CD4-positive, alpha-beta T cell (primary cell): ENCODE data around the gene MRPL45. TPM values are rescaled to one million over a fixed set of nuclear protein-coding genes. Genes with fewer than 3 reads are reported as not detected.

Source experiments
- ATAC-seq: fragments of 200-7000 bp; cut with Tn5 transposase; one replicate; pipeline ENCODE4 v1.10.0; 2022; ENCODE audit warnings: mild to moderate bottlenecking; ENCODE audit not compliant: poor library complexity
- CTCF ChIA-PET: fragments of 350-600 bp; sonication (Branson Sonifier 250); formaldehyde crosslinking; loops from one replicate; lab custom pipeline; 2021; ENCODE audit warnings: antibody characterized with exemption, inconsistent platforms; lab: Charles Lee
- POLR2A ChIA-PET: fragments of 350-600 bp; sonication (Branson Sonifier 250); formaldehyde crosslinking; loops from one replicate; lab custom pipeline; 2021; ENCODE audit warnings: antibody characterized with exemption, inconsistent platforms; lab: Charles Lee
- DNase-seq, 14 experiments: peaks; one replicate each; pipeline ENCODE4 v3.0.0-alpha.2; 2013 to 2020; ENCODE audit warnings: mixed read lengths in 2 of 14
- H3K27ac ChIP-seq, 2 donors: one replicate each; pipeline versions ENCODE4 v1.5.1 to v1.7.0; 2013; ENCODE audit warnings: low read length in 2 of 2, low read depth in 1 of 2, mild to moderate bottlenecking in 1 of 2
- H3K27me3 ChIP-seq, 2 experiments: 1 replicate in 1 of 2; 2 replicates in 1 of 2; pipeline versions ENCODE4 v1.6.1 to v1.7.0; 2013; ENCODE audit warnings: low read length in 2 of 2, control low read depth in 1 of 2, mild to moderate bottlenecking in 1 of 2, moderate library complexity in 1 of 2; ENCODE audit not compliant: insufficient read depth in 2 of 2, control insufficient read depth in 1 of 2
- H3K36me3 ChIP-seq: one replicate; pipeline ENCODE4 v1.6.1; 2013; ENCODE audit warnings: low read length, control low read depth; ENCODE audit not compliant: insufficient read depth
- H3K4me1 ChIP-seq: one replicate; pipeline ENCODE4 v1.6.1; 2013; ENCODE audit warnings: low read length, control low read depth; ENCODE audit not compliant: insufficient read depth
- H3K4me3 ChIP-seq: one replicate; pipeline ENCODE4 v1.5.1; 2013; ENCODE audit warnings: mild to moderate bottlenecking, low read length, moderate library complexity
- H3K9me3 ChIP-seq, 2 experiments: 1 replicate in 1 of 2; 2 replicates in 1 of 2; pipeline versions ENCODE4 v1.6.1 to v1.7.0; 2013; ENCODE audit warnings: low read length in 2 of 2, mild to moderate bottlenecking in 2 of 2, control low read depth in 1 of 2, moderate library complexity in 1 of 2; ENCODE audit not compliant: control insufficient read depth in 1 of 2, insufficient read depth in 1 of 2
- H3K27ac Mint-ChIP-seq: one replicate; pipeline ENCODE4 v1.8.0; 2020; ENCODE audit warnings: mixed read lengths
- H3K27me3 Mint-ChIP-seq: one replicate; pipeline ENCODE4 v1.8.0; 2021; ENCODE audit warnings: mixed read lengths
- H3K36me3 Mint-ChIP-seq: one replicate; pipeline ENCODE4 v1.8.0; 2021; ENCODE audit warnings: low read depth, mixed read lengths
- H3K4me1 Mint-ChIP-seq: one replicate; pipeline ENCODE4 v1.8.0; 2021; ENCODE audit warnings: low read depth, mixed read lengths
- H3K4me3 Mint-ChIP-seq: one replicate; pipeline ENCODE4 v1.8.0; 2020; ENCODE audit warnings: mild to moderate bottlenecking, mixed read lengths
- H3K9me3 Mint-ChIP-seq: one replicate; pipeline ENCODE4 v1.8.0; 2020; ENCODE audit warnings: mixed read lengths
- CTCF ChIP-seq: fragments of 200-600 bp; IDR thresholded peaks from one replicate; pipeline ENCODE4 v1.8.0; 2022; ENCODE audit warnings: antibody characterized with exemption, mild to moderate bottlenecking
- intact Hi-C, 2 experiments: fragments of 100-400 bp; cut with DNase I in 1 of 2; cut with micrococcal nuclease in 1 of 2; formaldehyde crosslinking; loops; one replicate each; pipeline versions ENCODE4 v1.15.1 to v1.9.0; 2023 to 2025; cut with DNase I, micrococcal nuclease
- total RNA-seq, 174 experiments: library from RNA in 2 of 174; stranded (reverse) in 2 of 174; gene quantifications; one replicate each; pipeline ENCODE4 v1.2.3 and lab custom pipeline; 2021 to 2026

MRPL45 gene
- total RNA-seq, 2 experiments from 2014 or later, result 17.5 to 17.7 TPM

GRCh38 chr17:38317081-38317480 is 20.1 kb downstream of the MRPL45 start:
- Histone ChIP-seq H3K9me3 (no peaks in the 10 kb centered on the region), H3K4me1 (no peaks in the 10 kb centered on the region), H3K4me3 (no peak overlapping the region), H3K27ac (no peak overlapping the region), H3K36me3 (peaks cover 11% of the 10 kb centered on the region), H3K27me3 (no peaks in the 10 kb centered on the region)
- Mint-ChIP-seq H3K4me3 (no peak overlapping the region), H3K36me3 (peaks cover 58% of the 10 kb centered on the region), H3K27ac (no peak overlapping the region), H3K4me1 (no peaks in the 10 kb centered on the region), H3K27me3 (no peaks in the 10 kb centered on the region), H3K9me3 (no peaks in the 10 kb centered on the region)
- ChIA-PET CTCF (no interaction called here), POLR2A (no interaction called here)
- DNase-seq (no peak), ATAC-seq (no peak)
- no peak for TF ChIP-seq CTCF
- intact Hi-C loops, result no loop called here

- H3K4me1 Mint-ChIP-seq, result no peaks in the 10 kb centered on the region
- Histone ChIP-seq H3K4me1 (no peaks in the 10 kb centered on the region), H3K9me3 (no peaks in the 10 kb centered on the region), H3K4me3 (no peak overlapping the region), H3K36me3 (peaks cover 14% of the 10 kb centered on the region), H3K27me3 (no peaks in the 10 kb centered on the region), H3K27ac (no peak overlapping the region)
- H3K27ac Mint-ChIP-seq, result no peak overlapping the region
- no peak overlapping the region for H3K4me3 Mint-ChIP-seq
- DNase-seq (no peak), ATAC-seq (no peak)
- H3K9me3 Mint-ChIP-seq, result no peaks in the 10 kb centered on the region
- no peaks in the 10 kb centered on the region for H3K27me3 Mint-ChIP-seq
- intact Hi-C loops, result no loop called here
- CTCF ChIA-PET, result no interaction called here
- no peak for TF ChIP-seq CTCF
- POLR2A ChIA-PET, result no interaction called here
- peaks cover 54% of the 10 kb centered on the region for H3K36me3 Mint-ChIP-seq
These were observed 23.5 kb downstream of the MRPL45 start for GRCh38 chr17:38320482-38320881.

DNA sequence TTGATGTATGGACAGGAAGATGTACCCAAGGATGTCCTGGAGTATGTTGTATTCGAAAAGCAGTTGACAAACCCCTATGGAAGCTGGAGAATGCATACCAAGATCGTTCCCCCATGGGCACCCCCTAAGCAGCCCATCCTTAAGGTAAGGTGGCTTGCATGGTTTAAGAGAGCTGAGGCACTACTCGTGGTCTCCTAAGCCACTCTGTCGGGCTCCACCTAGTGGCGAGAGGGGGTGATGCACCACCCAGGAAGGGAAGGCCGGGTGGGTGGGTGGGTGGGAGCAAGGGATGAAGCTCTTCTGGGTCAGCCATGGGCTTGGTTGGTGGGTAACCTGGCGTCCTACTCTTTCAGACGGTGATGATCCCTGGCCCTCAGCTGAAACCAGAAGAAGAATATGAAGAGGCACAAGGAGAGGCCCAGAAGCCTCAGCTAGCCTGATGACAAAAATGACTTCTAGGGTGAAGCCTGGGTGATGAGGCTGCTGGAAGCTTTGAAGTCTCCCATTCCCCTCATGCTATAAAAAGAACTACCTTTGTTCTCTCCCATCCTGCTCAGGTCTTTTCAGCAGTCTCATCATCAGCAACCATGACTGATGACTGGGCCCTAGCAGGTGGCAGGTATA is 25.3 kb downstream of the MRPL45 start:
- Mint-ChIP-seq H3K27me3 (no peaks in the 10 kb centered on the region), H3K9me3 (no peaks in the 10 kb centered on the region)
- CTCF ChIA-PET, result interaction anchor here (0.7 to 1.3 kb wide), 5 partner anchors 9 to 92 kb away, joined by 3 read pairs; no protein-coding TSS in a partner anchor

More for the DNA sequence above, 25.3 kb downstream of the MRPL45 start:
- Mint-ChIP-seq H3K27ac (no peak overlapping the region), H3K4me1 (peaks cover 9% of the 10 kb centered on the region), H3K36me3 (peaks cover 43% of the 10 kb centered on the region), H3K4me3 (no peak overlapping the region)
- Histone ChIP-seq H3K27me3 (no peaks in the 10 kb centered on the region), H3K4me1 (no peaks in the 10 kb centered on the region), H3K4me3 (no peak overlapping the region), H3K27ac (no peak overlapping the region), H3K36me3 (peaks cover 14% of the 10 kb centered on the region), H3K9me3 (no peaks in the 10 kb centered on the region)
- POLR2A ChIA-PET, result no interaction called here
- intact Hi-C loops, result no loop called here
- peak; percentile 96 for ATAC-seq
- TF ChIP-seq CTCF, result peak; percentile 82
- peak; percentile 57 to 81 (median 66) for DNase-seq
